Heart right ventricle (tissue), 16 donors: ENCODE data around the gene DCLK1. TPM values are rescaled to one million over a fixed set of nuclear protein-coding genes. Genes with fewer than 3 reads are reported as not detected.

Experiments
- ATAC-seq, 8 donors: fragments of 200-7000 bp; cut with Tn5 transposase; one replicate each; pipeline ENCODE4 v1.9.1; 2020; ENCODE audit warnings: mild to moderate bottlenecking in 8 of 8, moderate library complexity in 8 of 8, moderate number of reproducible peaks in 1 of 8
- DNase-seq, 2 donors: peaks; one replicate each; pipeline ENCODE4 v3.0.0-alpha.2; 2020
- H3K27ac ChIP-seq, 10 donors: fragments of 200-600 bp; sonication (generic) in 2 of 10; one replicate each; pipeline versions ENCODE4 v1.5.0 to v1.8.0; 2020 to 2022; ENCODE audit warnings: mild to moderate bottlenecking in 3 of 10
- H3K27me3 ChIP-seq, 7 donors: fragments of 200-600 bp; one replicate each; pipeline ENCODE4 v1.8.0; 2021 to 2022; ENCODE audit warnings: mild to moderate bottlenecking in 2 of 7
- H3K36me3 ChIP-seq, 9 donors: fragments of 200-600 bp; sonication (generic) in 1 of 9; one replicate each; pipeline versions ENCODE4 v1.5.0 to v1.8.0; 2020 to 2022; ENCODE audit warnings: mild to moderate bottlenecking in 2 of 9
- H3K4me1 ChIP-seq, 9 donors: fragments of 200-600 bp; sonication (generic) in 1 of 9; one replicate each; pipeline versions ENCODE4 v1.5.0 to v1.8.0; 2020 to 2022; ENCODE audit warnings: mild to moderate bottlenecking in 4 of 9
- H3K4me3 ChIP-seq, 10 donors: fragments of 200-600 bp; sonication (generic) in 2 of 10; one replicate each; pipeline versions ENCODE4 v1.5.0 to v1.8.0; 2020 to 2022; ENCODE audit warnings: mild to moderate bottlenecking in 7 of 10, moderate library complexity in 2 of 10
- H3K9me3 ChIP-seq, 11 donors: fragments of 200-600 bp in 10 of 11; sonication (generic) in 2 of 11; one replicate each; pipeline versions ENCODE4 v1.5.0 to v1.8.0; 2013 to 2022; ENCODE audit warnings: mild to moderate bottlenecking in 2 of 11, control low read depth in 1 of 11, moderate library complexity in 1 of 11
- WGBS, 2 donors: extraction: QIAGEN DNeasy Blood & Tissue Kit; methylation state at CpG; one replicate each; pipeline ENCODE4 v1.1.7; 2013; ENCODE audit warnings: inconsistent platforms in 1 of 2; 5-methylcytosine and 5-hydroxymethylcytosine counted together
- intact Hi-C, 10 donors: fragments of 100-400 bp; cut with DNase I; formaldehyde crosslinking; loops; one replicate each; pipeline versions ENCODE4 v1.11.1 to v1.14.2; 2022
- polyA plus RNA-seq, 2 donors: library from polyadenylated mRNA; stranded (reverse); fragments of 200-250 nt; gene quantifications; one replicate each; pipeline ENCODE4 v1.2.3, GENCODE V29; 2013
- total RNA-seq, 10 donors: library from RNA; stranded (reverse); fragmentation: NEBNext Ultra II Directional in 3 of 10; extraction: Animal tissue kit (Norgen Biotek cat#: 25700) in 3 of 10; gene quantifications; one replicate each; pipeline versions ENCODE4 v1.2.1 to v1.2.4, GENCODE V29; 2021 to 2023
- TF ChIP-seq, protein P1 (sequence below), 9 donors: fragments of 200-600 bp; sonication (generic) in 2 of 9; IDR thresholded peaks; one replicate each; pipeline versions ENCODE4 v1.5.0 to v1.8.0; 2021 to 2022; ENCODE audit warnings: antibody characterized with exemption in 9 of 9, mild to moderate bottlenecking in 5 of 9, moderate library complexity in 1 of 9
- donor health status: Arrhythmogenic right ventricular cardiomyopathy.
- donor health status: ischemic (EF 13 %, LVEDD 7.1; RV severe dilation, severe dysfunction).
- donor health status: healthy with polysubstance abuse.
- donor health status: DM: no; HTN: yes; CAD: no.
- donor health status: DM: no; HTN: no; CAD: no.
- donor health status: ischemic (EF 25% LVEDD 6.9; RV normal size, moderate dysfunction).
- donor health status: ischemic (EF 25% LVEDD 5.7; RV mildly dilated, moderate dysfunction).
- donor health status: healthy.
- donor health status: DM: yes; HTN: yes; CAD: no.
- donor health status: Ischemic cardiomyopathy.
- donor health status: ischemic (EF 35%, LVEDD 5.7; RV mildly dilated, moderate dysfunction).
- donor health status: nonischemic (EF 11% LVEDD 7.7; RV severe dilation, severe dysfunction).
- donor health status: DM: yes; HTN: yes; CAD: no.
- donor health status: PGD.
- donor health status: ischemic (EF 29% LVEDD 5.4; RV normal size, mild dysfunction).
- donor health status: nonischemic (EF 23%, LVEDD 6.1; RV moderate dilation, normal function).

DCLK1 gene
- total and polyA plus RNA-seq, 12 donors, result 3.4 to 16.9 (median 9.1) TPM

DNA sequence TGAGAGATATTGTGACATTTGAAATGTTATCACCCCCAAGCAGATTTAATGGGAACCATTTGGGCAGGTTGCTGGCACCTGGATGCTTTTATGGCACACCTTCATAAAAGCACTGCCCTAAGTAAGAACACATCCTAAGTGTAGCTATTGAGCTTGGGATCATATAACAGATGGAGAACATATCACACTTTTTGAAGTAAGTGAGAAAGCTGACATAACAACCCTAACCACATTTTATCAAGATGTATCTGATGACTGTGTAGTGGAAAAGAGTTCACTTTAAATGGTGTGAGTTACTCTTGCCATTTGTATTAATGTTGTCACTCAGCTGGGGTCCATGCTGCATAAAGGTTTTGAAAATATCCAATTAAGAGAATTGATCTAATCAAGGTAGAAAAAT, 287.9 kb downstream of the DCLK1 start:
- ATAC-seq (no peak), DNase-seq (no peak)
- no peak overlapping the region for H3K27ac ChIP-seq
- peaks cover 0 to 32% (median 5%) of the 10 kb centered on the region in 9 donors for H3K4me1 ChIP-seq
- no peaks in the 10 kb centered on the region for H3K9me3 ChIP-seq
- intact Hi-C loops, result loop anchor here in 1 of 10 donors (10.0 kb wide), 1 partner anchor 112 kb away; no protein-coding TSS in a partner anchor
- H3K4me3 ChIP-seq, result no peak overlapping the region
- no peaks in the 10 kb centered on the region for H3K27me3 ChIP-seq
- no peaks in the 10 kb centered on the region for H3K36me3 ChIP-seq
- TF ChIP-seq, protein P1, sequence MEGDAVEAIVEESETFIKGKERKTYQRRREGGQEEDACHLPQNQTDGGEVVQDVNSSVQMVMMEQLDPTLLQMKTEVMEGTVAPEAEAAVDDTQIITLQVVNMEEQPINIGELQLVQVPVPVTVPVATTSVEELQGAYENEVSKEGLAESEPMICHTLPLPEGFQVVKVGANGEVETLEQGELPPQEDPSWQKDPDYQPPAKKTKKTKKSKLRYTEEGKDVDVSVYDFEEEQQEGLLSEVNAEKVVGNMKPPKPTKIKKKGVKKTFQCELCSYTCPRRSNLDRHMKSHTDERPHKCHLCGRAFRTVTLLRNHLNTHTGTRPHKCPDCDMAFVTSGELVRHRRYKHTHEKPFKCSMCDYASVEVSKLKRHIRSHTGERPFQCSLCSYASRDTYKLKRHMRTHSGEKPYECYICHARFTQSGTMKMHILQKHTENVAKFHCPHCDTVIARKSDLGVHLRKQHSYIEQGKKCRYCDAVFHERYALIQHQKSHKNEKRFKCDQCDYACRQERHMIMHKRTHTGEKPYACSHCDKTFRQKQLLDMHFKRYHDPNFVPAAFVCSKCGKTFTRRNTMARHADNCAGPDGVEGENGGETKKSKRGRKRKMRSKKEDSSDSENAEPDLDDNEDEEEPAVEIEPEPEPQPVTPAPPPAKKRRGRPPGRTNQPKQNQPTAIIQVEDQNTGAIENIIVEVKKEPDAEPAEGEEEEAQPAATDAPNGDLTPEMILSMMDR (IDR thresholded peaks at IDR 0.05), result no peak

DNA sequence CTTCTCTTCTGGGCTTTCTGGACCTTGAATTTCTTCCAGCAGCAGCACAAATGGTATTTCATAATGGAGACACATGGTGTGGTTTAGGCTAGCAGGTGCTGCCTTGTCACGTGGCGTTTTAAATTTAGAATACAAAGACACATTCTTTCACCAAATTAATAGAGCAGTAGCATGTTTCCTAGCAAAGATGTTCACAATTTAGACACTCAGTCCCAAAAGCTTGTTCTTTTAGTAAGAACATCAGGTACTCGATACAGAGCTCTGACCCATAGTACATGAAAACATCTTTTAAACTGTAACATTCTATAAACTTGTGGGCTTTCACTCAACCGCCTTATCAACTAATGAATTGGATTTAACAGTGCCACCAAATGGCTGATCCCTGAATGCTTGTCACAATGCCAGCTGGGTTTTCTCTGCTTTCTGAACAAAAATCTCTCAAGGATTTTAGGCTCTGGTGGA, 290.1 kb downstream of the DCLK1 start:
- WGBS, 2 donors, result 67 to 69% methylated on average over 4 of the region's 4 CpGs

DNA sequence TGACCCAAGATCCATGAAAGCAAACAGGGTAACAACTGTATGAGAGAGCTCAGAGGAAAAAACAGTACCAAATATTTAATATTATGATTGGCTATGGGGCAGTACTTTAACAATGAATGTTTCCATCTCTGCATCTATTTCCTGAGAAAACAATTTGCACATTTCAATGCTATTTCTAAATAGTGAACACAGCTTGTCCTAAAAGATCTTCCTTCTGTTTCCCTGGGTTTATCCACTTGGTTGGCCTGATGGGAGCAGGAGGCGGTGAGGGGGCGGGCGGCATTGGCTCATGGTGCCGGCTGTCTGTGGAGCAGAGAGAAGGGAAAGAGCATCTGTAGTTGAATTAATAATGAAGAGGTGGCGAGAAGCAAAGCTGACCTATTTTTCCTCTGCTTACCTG, 291.4 kb downstream of the DCLK1 start:
- TF ChIP-seq, protein P1 (IDR thresholded peaks at IDR 0.05), result no peak
- Histone ChIP-seq H3K4me3 (no peak overlapping the region), H3K27ac (peak overlapping the region in 4 of 10 donors; percentile 72 to 77 (median 75)), H3K9me3 (no peaks in the 10 kb centered on the region), H3K36me3 (no peaks in the 10 kb centered on the region), H3K27me3 (no peaks in the 10 kb centered on the region), H3K4me1 (peaks cover 0 to 24% (median 0%) of the 10 kb centered on the region in 9 donors)
- WGBS, 2 donors, result 85 to 87% methylated on average over 5 of the region's 5 CpGs
- ATAC-seq, result peak in 3 of 8 donors; percentile 46 to 56 (median 52)
- DNase-seq, result peak in 1 of 2 donors; percentile 24
- intact Hi-C loops, result loop anchor here in 3 of 10 donors (5.0 to 10.0 kb wide), 2 partner anchors 42 to 115 kb away; no protein-coding TSS in a partner anchor

More for the DNA sequence above, 290.1 kb downstream of the DCLK1 start:
- intact Hi-C loops, result loop anchor here in 1 of 10 donors (10.0 kb wide), 1 partner anchor 114 kb away; no protein-coding TSS in a partner anchor
- Histone ChIP-seq H3K36me3 (no peaks in the 10 kb centered on the region), H3K4me1 (peaks cover 0 to 24% (median 0%) of the 10 kb centered on the region in 9 donors), H3K27ac (peak overlapping the region in 2 of 10 donors; percentile 3 to 77), H3K27me3 (no peaks in the 10 kb centered on the region), H3K4me3 (no peak overlapping the region), H3K9me3 (no peaks in the 10 kb centered on the region)
- TF ChIP-seq, protein P1 (IDR thresholded peaks at IDR 0.05), result no peak
- no peak for DNase-seq
- ATAC-seq, result peak in 2 of 8 donors; percentile 30 to 65

DNA sequence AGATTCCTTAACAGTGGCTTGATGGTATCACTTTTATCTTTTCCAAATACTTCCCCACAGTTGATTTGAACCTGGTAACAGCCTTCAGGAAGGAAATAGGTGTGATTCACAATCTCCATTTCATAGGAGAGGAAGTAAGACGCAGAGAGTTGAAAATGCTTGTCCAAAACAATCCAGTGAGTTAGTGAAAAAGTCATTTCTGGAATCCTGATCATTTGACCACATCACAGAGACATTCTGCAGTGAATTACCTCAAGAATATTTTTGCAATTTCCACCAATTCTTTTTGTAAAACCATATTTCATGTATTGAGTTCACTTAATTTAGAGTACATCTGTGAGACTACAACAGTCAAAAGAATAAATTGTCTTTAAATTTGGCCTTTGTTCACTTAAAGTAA, 292.8 kb downstream of the DCLK1 start:
- no peak for DNase-seq
- no peaks in the 10 kb centered on the region for H3K36me3 ChIP-seq
- no peak overlapping the region for H3K4me3 ChIP-seq
- WGBS, 2 donors, result 53 to 60% methylated on average over 1 of the region's 1 CpG
- peak overlapping the region in 9 of 10 donors; percentile 16 to 77 (median 73) for H3K27ac ChIP-seq
- no peaks in the 10 kb centered on the region for H3K27me3 ChIP-seq
- H3K9me3 ChIP-seq, result no peaks in the 10 kb centered on the region
- intact Hi-C loops, result loop anchor here in 2 of 10 donors (5.0 to 10.0 kb wide), 2 partner anchors 44 to 116 kb away; no protein-coding TSS in a partner anchor
- ATAC-seq, result peak in 6 of 8 donors; percentile 21 to 74 (median 57)
- TF ChIP-seq, protein P1 (IDR thresholded peaks at IDR 0.05), result no peak
- peaks cover 0 to 24% (median 0%) of the 10 kb centered on the region in 9 donors for H3K4me1 ChIP-seq
